HG03342 (cell line): ENCODE measurements around the gene RHD.
"Not testable (repeated sequence)": the region's sequence is repeated elsewhere in the genome, so short reads cannot be mapped to it uniquely, and the experiment has no call there.

Source experiments
- ATAC-seq: cut with Tn5 transposase; IDR thresholded peaks from one replicate; pipeline ENCODE4 v1.9.1; 2021; ENCODE audit warnings: mild to moderate bottlenecking, moderate library complexity; ENCODE audit not compliant: unreplicated experiment

RHD gene

DNA sequence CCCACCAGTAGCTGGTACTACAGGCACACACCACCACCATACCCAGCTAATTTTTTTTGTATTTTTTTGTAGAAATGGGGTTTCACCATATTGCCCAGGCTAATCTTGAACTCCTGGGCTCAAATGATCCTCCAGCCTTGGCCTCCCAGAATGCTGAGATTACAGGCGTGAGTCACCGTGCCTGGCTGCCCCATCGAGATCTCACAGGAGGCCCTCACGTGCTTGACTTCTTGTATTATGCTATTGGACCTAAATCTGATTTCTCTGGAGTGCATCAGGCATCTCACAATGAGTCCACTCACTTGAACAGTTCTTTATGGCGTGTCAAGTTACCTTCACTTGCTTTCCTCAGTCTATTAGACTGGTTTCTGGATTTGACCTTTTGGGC, 15.7 kb upstream of the RHD start:
- ATAC-seq = no peak

DNA sequence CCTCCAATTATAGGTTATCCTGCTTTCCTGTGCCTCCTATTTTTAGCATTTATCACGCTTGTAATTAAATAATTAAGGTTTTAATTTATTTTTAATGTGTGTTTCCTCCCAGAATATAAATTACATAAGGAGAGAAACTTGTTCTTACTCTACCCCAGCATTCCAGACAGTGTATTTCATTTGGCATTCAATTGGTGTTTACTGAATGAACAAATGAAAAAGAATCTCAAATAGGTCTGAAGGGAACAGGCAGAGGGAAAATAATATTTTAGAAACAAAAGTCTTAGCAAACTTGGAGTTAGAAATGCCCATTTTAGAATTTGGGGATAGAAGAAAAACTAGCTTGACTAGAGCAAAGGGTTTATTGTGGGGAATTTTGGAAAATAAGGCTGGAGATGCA, 15.1 kb upstream of the RHD start:
- ATAC-seq = no peak

DNA sequence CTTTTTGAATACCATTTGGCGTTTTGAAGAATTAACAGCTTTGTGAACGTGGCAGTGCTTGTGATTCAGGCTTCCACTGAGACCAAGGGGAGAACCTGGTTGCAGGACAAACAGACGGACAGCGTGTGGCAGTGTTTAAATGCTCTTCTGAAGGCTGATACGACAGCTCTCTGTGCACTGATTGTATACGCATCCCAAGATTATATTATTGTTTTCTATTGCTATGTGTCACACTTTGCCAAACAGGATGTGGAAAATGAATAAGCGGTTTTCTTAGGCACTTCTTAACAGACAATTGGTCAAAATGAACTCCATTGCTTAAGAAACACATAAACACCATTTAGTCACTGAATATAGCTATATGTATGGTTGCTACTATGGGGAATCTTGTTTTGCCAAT, 12.5 kb upstream of the RHD start:
- ATAC-seq = not testable (repeated sequence)

DNA sequence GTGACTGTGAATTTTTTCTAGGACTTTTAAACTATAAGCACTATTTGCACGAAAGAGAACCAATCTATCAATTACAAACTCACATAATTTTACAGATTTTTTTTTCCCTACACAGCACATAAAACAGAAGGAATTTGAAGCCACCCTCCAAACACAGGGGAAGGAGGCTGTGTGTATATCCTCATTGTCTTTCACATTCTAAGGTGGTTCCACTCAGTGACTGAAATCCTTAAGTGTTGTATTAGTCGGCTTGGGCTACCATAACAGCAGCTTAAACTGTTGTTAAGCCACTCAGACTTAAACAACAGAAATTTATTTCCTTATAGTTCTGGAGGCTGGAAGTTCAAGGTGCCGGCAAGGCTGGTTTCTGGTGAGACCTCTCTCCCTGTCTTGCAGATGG, 12.0 kb upstream of the RHD start:
- not testable (repeated sequence) for ATAC-seq

DNA sequence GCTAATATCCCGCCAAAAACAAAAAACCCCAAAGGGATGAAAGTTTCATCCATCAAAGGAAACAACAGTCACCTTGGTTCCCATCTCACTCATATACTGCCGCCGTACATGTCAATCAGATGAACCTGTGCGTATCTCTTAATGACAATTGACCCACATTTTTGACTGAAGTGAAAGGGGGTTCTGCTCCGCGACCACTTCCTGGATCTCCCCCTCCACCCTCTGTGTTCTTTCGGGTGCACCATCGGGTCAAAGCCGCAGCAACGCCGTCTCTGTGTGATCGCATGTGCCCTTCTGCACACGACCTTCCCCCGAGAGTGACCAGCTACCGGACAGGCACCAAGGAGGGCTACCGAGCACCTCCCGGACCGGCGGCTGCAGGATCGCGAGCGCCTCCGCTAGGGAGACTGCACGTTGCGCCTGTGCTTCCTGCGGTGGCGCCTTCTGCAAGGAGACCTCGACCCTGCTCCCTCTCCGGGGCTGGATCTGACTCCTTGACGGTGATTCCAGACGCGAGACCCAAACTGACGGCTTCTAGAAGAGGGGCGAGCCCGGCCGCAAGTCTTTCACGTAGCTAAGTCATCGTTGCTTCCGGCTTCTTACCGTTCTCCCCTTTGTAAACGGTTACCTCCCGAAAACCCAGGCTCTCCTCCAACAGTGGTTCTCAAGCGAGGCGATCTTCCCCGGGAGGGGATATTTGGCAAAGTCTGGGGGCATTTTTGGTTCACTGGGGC, 5.6 kb upstream of the RHD start:
- ATAC-seq = not testable (repeated sequence)

DNA sequence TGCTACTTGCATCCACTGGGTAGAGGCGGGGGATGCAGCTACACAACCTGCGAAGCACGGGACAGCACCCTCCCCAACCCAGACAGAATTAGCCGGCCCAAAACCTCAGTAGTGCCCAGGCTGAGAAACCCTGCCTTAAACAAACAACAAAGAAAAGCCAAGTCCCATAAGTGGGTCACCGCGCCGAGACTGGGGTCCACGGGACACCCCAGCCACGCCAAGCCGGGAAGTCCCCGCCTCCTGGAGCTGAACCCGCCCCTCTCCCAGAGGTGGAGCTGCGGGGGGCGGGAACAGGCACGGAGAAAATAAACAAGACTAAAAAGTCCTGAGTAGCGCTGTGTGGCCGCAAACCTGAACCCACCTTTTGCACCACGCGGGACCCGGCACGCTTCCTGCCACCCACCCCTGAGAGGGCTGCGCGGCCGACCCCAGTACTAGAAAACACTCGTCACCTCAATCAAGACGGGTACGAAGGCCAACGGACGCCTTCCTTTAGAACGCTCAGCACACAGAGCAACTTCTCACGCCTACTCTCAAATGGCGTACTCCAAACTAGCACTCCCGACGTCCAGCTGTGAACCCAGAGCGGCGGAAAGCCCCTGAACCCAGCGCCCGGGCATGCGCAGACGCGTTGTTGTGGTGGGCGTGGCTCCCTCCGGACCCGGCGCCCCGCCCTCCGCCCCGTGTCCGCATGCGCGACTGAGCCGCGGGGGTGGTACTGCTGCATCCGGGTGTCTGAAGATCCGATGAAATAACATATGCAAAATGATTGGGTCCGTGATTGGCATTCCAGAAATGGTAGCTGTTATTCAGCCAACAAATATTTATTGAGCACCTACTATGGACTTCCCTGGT, 4.8 kb upstream of the RHD start:
- ATAC-seq = peak; percentile 56

DNA sequence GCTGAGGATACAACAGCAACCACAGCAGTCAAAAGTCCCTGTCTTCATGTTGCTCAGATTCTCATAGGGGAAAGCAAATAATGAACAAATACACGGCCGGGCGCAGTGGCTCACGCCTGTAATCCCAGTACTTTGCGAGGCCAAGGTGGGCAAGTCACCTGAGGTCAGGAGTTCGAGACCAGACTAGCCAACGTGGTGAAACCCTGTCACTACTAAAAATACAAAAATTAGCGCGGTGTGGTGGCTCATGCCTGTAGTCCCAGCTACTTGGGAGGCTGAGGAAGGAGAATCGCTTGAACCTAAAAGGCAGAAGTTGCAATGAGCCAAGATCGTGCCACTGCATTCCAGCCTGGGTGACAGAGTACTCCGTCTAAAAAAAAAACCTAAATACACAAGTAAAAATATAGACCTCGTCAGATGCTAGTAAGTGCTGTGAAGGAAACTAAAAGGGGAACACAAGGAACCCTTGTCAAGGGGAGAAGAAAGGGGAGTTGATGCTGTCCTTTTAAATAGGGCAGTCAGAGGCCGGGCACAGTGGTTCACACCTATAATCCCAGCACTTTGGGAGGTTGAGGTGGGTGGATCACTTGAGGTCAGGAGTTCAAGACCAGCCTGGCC, 4.1 kb upstream of the RHD start:
- ATAC-seq = not testable (repeated sequence)

DNA sequence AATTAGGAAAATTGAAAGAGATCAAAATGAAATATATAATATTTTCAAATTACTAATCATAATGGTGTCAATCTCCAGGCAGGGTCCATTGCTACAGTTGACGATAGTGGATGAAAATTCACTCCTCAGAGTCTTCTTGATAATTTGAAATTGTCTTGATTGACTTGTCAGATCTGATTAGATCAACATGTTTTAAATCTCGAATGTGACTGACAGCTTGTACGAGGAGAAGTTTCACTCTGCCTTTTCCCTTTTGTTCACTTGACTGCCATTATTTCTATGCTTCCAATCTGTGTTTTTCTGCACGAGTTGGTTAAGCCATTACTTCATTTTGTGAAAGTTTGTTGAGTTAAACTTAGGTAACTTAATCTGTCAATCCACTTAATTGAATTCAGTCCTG, 3.3 kb downstream of the RHD start:
- ATAC-seq = not testable (repeated sequence)

DNA sequence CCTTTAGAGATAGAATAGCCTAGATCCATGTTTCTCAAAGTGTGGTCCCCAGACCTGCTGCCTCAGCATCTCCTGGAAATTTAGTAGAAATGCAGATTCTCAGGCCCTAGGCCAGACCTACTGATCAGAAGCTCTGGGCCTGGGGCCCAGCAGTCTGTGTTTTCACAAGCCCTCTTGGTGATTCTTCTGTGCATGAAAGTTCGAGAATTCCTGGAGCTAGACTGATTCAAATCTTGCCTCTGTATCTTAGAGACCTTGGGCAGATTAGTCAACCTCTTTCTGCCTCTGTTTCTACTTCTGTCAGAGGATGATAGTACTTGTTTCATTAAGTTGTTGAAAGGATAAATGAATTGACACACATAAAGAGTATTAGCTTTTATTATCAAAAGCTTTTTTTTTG, 5.0 kb downstream of the RHD start:
- not testable (repeated sequence) for ATAC-seq

DNA sequence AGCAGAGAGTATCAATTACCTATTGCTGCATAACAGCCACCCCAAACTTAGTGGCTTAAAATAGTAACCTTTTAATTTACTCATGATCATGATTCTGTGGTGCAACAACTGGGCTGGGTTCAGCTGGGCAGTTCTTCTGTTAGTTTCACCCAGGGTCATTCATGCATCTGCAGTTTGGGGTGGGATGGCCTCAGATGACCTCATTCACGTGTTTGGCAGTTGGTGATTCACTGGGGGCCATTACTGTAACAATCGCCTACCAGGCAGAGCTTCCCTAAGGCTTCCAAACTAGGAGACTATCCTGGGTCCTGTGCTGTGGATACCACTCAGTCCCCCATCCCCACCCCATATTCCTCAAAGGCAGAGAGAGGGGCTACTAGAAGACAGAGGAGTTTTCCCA, 6.0 kb downstream of the RHD start:
- ATAC-seq = not testable (repeated sequence)

DNA sequence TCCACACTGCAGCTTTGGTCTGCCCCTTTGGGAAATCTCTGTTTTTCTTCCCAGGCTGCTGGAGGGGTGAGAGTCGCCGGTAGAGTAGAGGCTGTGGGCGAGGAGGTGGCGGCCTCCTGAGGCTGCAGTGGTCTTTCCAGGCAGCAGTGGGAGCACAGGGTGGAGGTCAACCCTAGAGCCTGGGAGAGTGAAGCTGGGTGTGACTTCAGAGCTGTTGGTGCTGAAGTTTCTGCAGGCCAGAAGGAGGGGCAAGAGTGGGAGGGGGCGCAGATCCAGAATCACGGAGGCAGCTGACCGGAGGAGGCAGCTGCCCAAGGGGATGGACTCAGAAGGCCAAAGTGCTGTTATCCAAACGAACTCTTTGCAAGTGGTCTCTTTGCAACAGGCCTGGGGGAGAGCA, 6.5 kb downstream of the RHD start:
- ATAC-seq = not testable (repeated sequence)

DNA sequence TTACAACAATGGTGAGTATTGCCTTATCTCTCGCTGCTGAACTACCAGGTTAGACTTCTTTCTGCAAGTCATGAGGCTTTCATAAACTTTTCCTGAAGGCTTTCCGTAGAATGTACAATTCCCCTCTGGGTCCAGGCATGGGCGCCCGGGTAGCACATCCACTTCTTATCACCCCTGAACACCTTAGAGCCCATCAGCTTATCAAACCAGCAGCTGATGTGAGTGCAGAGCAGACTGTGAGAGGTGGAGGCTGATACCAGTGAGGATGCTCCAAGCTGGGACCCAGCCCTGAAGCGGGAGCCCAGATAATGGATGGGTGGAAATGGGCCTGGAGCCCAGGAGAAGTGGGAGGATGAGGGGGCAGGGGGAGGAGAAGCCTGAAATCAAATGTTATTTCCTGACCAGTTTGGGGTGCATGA, 7.4 kb downstream of the RHD start:
- ATAC-seq = not testable (repeated sequence)

DNA sequence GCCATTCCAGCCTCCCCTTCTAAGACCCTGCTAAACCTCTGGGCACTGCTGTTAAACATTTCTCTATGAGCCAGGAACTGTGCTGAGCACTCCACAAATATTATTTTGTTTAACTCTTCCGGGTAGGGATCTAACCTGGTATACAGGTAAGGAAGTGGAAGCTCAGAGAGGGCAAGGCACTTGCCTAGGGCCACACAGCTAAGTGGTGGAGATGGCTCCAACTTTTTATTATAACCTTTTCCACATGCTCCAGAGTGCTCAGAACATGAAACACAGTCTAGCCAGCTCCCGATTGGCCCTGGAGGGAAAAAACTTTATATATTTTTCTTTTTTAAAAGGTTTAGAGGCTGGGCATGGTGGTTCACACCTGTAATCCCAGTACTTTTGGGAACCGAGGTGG, 13.6 kb downstream of the RHD start:
- not testable (repeated sequence) for ATAC-seq

DNA sequence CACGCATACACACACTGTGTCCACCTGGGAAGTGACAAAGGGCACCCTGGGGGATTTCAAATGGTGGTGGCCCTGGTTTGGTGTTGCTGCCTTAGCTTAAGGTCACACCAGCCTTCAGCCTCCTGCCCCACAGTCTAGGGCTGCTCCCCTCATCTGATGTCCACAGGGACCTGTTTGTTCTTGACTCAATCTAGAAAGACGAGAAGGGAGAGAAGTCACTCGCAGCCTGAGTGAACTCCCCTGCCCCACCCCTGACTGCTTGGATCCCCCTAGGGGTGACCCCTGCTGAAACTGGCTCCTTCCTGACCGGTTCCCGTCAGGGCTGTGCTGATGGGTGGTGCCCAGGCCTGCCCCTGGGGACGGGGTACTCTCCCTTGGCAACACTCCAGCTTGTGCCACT, 14.9 kb downstream of the RHD start:
- not testable (repeated sequence) for ATAC-seq

DNA sequence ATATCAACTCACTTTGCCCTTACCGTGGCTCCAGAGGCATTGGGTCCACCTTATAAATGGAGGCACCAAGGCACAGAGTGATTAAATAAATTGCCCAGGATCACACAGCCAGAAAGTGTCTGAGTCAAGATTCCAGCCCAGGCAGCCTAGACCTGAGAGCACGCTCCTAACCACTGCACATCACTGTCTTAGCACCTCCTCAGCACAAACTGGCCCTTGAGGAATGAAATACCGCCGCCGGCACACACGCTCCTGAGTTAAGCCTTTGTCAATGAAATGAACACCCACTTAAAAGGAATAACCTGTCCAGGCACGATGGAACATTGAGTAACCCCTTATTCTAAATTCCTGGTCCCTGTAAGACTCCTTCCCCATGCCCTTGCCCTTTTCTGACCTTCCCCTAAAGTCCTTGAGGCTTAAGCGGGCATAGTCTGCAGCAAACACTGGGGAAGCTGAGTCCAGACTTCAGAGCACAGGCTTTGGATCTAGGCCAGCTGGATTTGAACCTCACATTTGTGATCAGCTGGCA, 16.3 kb downstream of the RHD start:
- not testable (repeated sequence) for ATAC-seq

DNA sequence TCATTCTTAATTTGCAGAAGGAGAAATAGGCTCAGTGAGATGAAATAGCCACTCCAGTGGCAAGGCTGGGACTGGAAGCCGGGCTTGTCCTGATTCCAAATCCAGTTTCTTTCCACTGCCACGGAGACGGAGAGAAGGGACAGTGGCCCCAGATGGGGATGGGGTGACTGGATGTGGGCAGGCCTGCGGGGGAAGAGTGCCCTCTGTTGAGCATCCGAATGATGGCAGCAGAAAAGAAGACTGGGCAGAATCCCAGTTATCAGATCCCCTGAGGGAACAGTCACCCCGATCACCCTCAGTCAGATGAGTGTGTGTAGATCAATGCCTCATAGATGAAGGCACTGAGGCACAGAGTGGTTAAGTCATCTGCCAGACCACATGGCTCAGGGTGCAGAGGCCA, 17.7 kb downstream of the RHD start:
- not testable (repeated sequence) for ATAC-seq

DNA sequence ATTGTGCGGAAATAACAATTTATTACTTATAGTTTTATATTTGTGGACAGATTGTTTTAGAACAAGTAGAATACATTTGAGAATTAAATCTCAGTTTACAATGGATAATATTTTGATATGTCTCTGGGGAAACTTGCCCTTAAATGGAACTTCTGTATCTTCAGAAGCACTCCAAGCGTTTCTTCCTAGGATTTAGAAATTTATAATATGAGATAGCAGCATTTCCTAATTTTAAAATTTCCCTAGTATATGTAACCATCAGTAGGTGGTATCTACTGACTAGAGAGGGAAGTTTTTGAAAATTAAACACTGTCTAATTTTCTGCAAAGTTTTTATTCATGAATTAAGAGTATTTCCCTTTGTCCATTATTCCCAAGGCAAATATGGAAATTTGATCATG, 21.1 kb downstream of the RHD start:
- not testable (repeated sequence) for ATAC-seq

DNA sequence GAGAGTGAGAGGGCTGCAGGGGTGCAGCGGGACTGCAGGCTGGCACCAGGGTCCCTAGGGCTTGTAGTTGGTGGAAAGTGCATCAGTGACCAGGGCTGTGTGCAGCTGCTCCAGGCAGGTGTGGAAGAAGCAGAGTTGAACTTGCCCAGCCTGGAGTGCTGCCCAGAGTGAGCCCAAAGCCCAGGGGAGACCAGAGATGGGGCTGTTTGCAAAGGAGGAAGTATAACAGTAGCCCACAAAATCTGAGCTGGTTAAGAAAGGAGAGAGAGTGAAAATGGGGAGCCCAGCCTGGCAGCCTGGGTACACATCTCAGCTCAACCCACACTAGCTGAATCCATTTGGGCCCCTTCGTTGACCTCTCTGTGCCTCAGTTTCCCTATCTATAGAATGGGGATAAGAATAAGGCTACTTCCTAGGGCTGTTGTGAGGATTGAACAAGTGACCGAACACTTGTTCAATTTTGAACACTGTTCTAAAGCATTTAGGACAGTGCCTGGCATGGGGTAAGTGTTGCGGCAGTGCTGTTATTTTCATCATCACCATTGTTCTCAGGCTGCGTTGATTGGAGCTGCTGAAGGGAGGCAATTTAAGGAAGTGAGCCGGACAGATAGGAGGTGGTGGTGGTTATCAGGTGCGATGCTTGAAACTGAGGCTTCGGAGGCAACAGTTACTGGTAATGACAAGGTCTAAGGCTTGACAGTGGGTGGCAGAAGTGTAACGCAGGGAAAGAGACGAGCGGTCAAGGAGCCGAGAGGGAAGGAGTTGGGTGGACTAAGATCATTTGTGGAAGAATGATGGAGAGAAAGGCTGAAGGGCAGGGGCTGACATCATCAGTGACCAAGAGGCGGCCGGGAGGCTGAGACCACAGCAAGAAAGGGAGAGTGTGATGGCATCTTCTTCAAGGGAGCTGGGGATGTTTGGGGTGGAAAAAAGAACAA, 22.8 kb downstream of the RHD start:
- ATAC-seq = not testable (repeated sequence)

DNA sequence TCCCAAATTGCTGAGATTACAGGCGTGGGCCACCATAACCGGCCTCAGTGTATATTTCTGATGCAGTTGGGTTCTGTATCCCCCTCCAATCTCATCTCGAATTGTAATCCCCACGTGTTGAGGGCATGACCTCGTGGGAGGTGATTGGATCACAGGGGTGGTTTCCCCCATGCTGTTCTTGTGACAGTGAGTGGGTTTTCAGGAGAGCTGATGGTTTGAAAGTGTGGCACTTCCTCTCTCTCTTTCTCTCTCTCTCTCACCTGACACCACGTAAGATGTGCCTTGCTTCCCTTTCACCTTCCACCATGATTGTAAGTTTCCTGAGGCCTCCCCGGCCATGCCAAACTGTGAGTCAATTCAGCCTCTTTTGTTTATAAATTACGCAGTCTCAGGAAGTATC, 24.2 kb downstream of the RHD start:
- ATAC-seq = not testable (repeated sequence)

DNA sequence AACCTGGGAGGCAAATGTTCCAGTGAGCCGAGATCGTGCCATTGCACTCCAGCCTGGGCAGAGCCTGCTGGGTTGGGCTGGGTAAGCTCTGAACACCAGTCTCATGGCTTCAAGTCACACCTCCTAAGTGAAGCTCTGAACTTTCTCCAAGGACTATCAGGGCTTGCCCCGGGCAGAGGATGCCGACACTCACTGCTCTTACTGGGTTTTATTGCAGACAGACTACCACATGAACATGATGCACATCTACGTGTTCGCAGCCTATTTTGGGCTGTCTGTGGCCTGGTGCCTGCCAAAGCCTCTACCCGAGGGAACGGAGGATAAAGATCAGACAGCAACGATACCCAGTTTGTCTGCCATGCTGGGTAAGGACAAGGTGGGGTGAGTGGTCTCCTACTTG, 28.4 kb downstream of the RHD start:
- not testable (repeated sequence) for ATAC-seq
